Measurements from ENCODE around the gene GRM3.

Gene GRM3

GRCh38 chr7:86900886-86901285 is 257.2 kb downstream of the GRM3 start:
- no peak overlapping the region for H3K4ac ChIP-seq (ENCODE audit: low read depth in 1 of 2, low read length in 2 of 2)
- H3K9ac ChIP-seq (ENCODE audit: low read length): no peak overlapping the region

DNA sequence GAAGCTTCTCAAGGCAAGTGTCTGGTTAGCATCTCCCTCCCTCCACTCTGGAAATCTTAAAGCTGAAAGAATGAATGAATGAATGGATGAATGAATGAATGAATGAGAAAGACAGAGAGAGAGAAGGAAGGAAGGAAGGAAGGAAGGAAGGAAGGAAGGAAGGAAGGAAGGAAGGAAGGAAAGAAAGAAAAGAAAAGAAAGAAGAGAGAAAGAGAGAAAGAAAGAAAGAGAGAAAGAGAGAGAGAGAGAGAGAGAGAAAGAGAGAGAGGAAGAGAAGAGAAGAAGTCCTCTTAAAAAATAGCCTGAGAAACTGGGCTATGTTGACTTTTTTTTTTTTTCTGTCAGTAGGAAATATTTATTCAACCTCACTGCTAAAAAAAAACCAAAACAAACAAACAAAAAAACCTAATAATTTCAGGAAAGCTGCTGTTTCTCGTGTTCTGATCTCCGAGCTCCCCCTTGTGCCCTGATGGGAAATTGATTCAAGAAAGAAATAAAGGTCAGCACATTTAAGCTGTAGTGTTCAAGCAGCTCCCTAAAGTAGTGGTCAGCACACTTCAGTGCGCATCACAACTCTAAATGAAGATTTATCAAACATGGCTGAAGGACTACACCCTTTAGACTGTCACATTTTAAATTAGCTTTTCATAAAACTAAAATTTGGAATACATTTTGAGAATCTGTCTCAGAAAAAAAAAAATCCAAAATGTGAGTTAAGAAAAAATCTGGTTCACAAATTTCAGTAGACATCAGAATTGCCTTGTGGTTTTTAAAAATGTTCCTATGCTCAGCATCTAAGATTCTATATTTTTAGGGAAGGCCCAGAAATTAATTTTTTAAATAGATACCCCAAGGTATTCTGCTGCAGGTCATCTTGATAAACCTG is 261.5 kb downstream of the GRM3 start:
- peaks cover 0 to 24% of the 10 kb centered on the region in 2 experiments for H3K36me3 ChIP-seq (ENCODE audit: control insufficient read depth in 1 of 2, insufficient read depth in 2 of 2, low read depth in 1 of 2, low read length in 2 of 2)

More at GRCh38 chr7:86900886-86901285, 257.2 kb downstream of the GRM3 start:
- no peak for DNase-seq
- Histone ChIP-seq H2BK15ac (ENCODE audit: low read depth, poor library complexity, severe bottlenecking) (no peak overlapping the region), H4K91ac (ENCODE audit: low read length) (no peak overlapping the region), H3K14ac (ENCODE audit: low read length in 2 of 2) (no peak overlapping the region), H3K36me3 (ENCODE audit: control insufficient read depth in 1 of 2, insufficient read depth in 2 of 2, low read depth in 1 of 2, low read length in 2 of 2) (peaks cover 0 to 26% of the 10 kb centered on the region in 2 experiments), H3K4me3 (ENCODE audit: insufficient read depth in 1 of 2, low read depth in 1 of 2, low read length in 2 of 2) (no peak overlapping the region), H2AFZ (ENCODE audit: low read depth, low read length) (no peak overlapping the region), H3K18ac (ENCODE audit: low read depth in 1 of 2, low read length in 2 of 2) (no peak overlapping the region), H4K8ac (ENCODE audit: low read length) (no peak overlapping the region), H3K4me2 (ENCODE audit: low read length, poor library complexity, severe bottlenecking) (no peak overlapping the region), H3K23ac (ENCODE audit: low read length in 2 of 2) (no peak overlapping the region), H3K9me3 (ENCODE audit: control insufficient read depth, low read length) (no peaks in the 10 kb centered on the region), H3K79me1 (replicated peaks; ENCODE audit: low read length, poor library complexity, severe bottlenecking) (no peaks in the 10 kb centered on the region), H2BK12ac (ENCODE audit: low read length in 2 of 2) (no peak overlapping the region), H2BK5ac (ENCODE audit: low read depth, low read length, poor library complexity, severe bottlenecking) (no peak overlapping the region), H2BK120ac (ENCODE audit: low read depth, low read length) (no peak overlapping the region), H2AK5ac (ENCODE audit: low read length, severe bottlenecking) (no peak overlapping the region), H3K27ac (ENCODE audit: low read length, poor library complexity, severe bottlenecking) (no peak overlapping the region), H3K27me3 (ENCODE audit: control insufficient read depth in 1 of 2, insufficient read depth in 1 of 2, low read length in 2 of 2) (no peaks in the 10 kb centered on the region), H3K4me1 (ENCODE audit: control insufficient read depth, insufficient read depth, low read depth, low read length) (no peaks in the 10 kb centered on the region)

GRCh38 chr7:86908948-86909347 is 265.2 kb downstream of the GRM3 start:
- H3K18ac ChIP-seq (ENCODE audit: low read depth in 1 of 2, low read length in 2 of 2): no peak overlapping the region
- no peaks in the 10 kb centered on the region for H3K27me3 ChIP-seq (ENCODE audit: control insufficient read depth in 1 of 2, insufficient read depth in 1 of 2, low read length in 2 of 2)
- H3K9me3 ChIP-seq (ENCODE audit: control insufficient read depth, low read length): no peaks in the 10 kb centered on the region
- H4K91ac ChIP-seq (ENCODE audit: low read length): no peak overlapping the region
- H3K79me1 ChIP-seq (replicated peaks; ENCODE audit: low read length, poor library complexity, severe bottlenecking): no peaks in the 10 kb centered on the region
- no peak overlapping the region for H3K14ac ChIP-seq (ENCODE audit: low read length in 2 of 2)
- no peak overlapping the region for H3K27ac ChIP-seq (ENCODE audit: low read length, poor library complexity, severe bottlenecking)
- H3K4ac ChIP-seq (ENCODE audit: low read depth in 1 of 2, low read length in 2 of 2): no peak overlapping the region
- no peak overlapping the region for H4K8ac ChIP-seq (ENCODE audit: low read length)
- H3K36me3 ChIP-seq (ENCODE audit: control insufficient read depth in 1 of 2, insufficient read depth in 2 of 2, low read depth in 1 of 2, low read length in 2 of 2): peaks cover 0 to 45% of the 10 kb centered on the region in 2 experiments
- 40% methylated on average over 1 of the region's 1 CpG for WGBS
- H3K23ac ChIP-seq (ENCODE audit: low read length in 2 of 2): no peak overlapping the region
- peak; percentile 13 for DNase-seq
- H2BK5ac ChIP-seq (ENCODE audit: low read depth, low read length, poor library complexity, severe bottlenecking): no peak overlapping the region
- H2BK120ac ChIP-seq (ENCODE audit: low read depth, low read length): no peak overlapping the region
- no peak overlapping the region for H3K4me3 ChIP-seq (ENCODE audit: insufficient read depth in 1 of 2, low read depth in 1 of 2, low read length in 2 of 2)
- H2AFZ ChIP-seq (ENCODE audit: low read depth, low read length): no peak overlapping the region
- H3K9ac ChIP-seq (ENCODE audit: low read length): no peak overlapping the region
- no peak overlapping the region for H2AK5ac ChIP-seq (ENCODE audit: low read length, severe bottlenecking)
- no peak overlapping the region for H2BK12ac ChIP-seq (ENCODE audit: low read length in 2 of 2)
- H3K4me1 ChIP-seq (ENCODE audit: control insufficient read depth, insufficient read depth, low read depth, low read length): no peaks in the 10 kb centered on the region
- H2BK15ac ChIP-seq (ENCODE audit: low read depth, poor library complexity, severe bottlenecking): no peak overlapping the region
- no peak overlapping the region for H3K4me2 ChIP-seq (ENCODE audit: low read length, poor library complexity, severe bottlenecking)

More for the DNA sequence above, 261.5 kb downstream of the GRM3 start:
- Histone ChIP-seq H3K27me3 (ENCODE audit: control insufficient read depth in 1 of 2, insufficient read depth in 1 of 2, low read length in 2 of 2) (no peaks in the 10 kb centered on the region), H3K27ac (ENCODE audit: low read length, poor library complexity, severe bottlenecking) (no peak overlapping the region), H3K79me1 (replicated peaks; ENCODE audit: low read length, poor library complexity, severe bottlenecking) (no peaks in the 10 kb centered on the region), H4K8ac (ENCODE audit: low read length) (no peak overlapping the region), H3K18ac (ENCODE audit: low read depth in 1 of 2, low read length in 2 of 2) (no peak overlapping the region), H3K4ac (ENCODE audit: low read depth in 1 of 2, low read length in 2 of 2) (no peak overlapping the region), H3K9ac (ENCODE audit: low read length) (no peak overlapping the region), H3K14ac (ENCODE audit: low read length in 2 of 2) (no peak overlapping the region), H3K4me3 (ENCODE audit: insufficient read depth in 1 of 2, low read depth in 1 of 2, low read length in 2 of 2) (no peak overlapping the region), H3K4me1 (ENCODE audit: control insufficient read depth, insufficient read depth, low read depth, low read length) (no peaks in the 10 kb centered on the region), H2BK120ac (ENCODE audit: low read depth, low read length) (no peak overlapping the region), H3K23ac (ENCODE audit: low read length in 2 of 2) (no peak overlapping the region), H2BK12ac (ENCODE audit: low read length in 2 of 2) (no peak overlapping the region), H2AK5ac (ENCODE audit: low read length, severe bottlenecking) (no peak overlapping the region), H2BK5ac (ENCODE audit: low read depth, low read length, poor library complexity, severe bottlenecking) (no peak overlapping the region), H4K91ac (ENCODE audit: low read length) (no peak overlapping the region), H3K9me3 (ENCODE audit: control insufficient read depth, low read length) (no peaks in the 10 kb centered on the region), H3K4me2 (ENCODE audit: low read length, poor library complexity, severe bottlenecking) (no peak overlapping the region), H2AFZ (ENCODE audit: low read depth, low read length) (no peak overlapping the region), H2BK15ac (ENCODE audit: low read depth, poor library complexity, severe bottlenecking) (no peak overlapping the region)
- DNase-seq: peak; percentile 46
- 12% methylated on average over 2 of the region's 3 CpGs for WGBS

DNA sequence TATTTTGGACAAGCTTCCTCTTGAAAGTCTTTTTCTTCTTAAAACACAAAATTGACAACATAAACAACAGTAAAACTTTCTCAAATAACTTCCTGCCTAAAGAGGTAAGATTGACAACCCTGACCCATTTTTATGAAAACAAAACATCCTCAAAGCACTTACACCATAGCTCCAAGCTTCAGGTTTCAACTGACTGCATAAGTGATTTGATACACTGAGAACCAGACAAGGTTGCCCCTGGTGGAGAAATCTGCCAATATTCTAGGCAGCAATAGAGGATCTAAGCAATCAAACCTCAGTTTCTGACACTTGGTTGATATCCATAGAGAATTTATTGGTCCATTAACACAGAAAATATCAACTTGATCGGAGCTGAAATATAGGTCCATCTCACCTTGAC is 267.9 kb downstream of the GRM3 start:
- H3K36me3 ChIP-seq (ENCODE audit: control insufficient read depth in 1 of 2, insufficient read depth in 2 of 2, low read depth in 1 of 2, low read length in 2 of 2): peaks cover 0 to 37% of the 10 kb centered on the region in 2 experiments
- H3K4ac ChIP-seq (ENCODE audit: low read depth in 1 of 2, low read length in 2 of 2): no peak overlapping the region
- H3K18ac ChIP-seq (ENCODE audit: low read depth in 1 of 2, low read length in 2 of 2): no peak overlapping the region
- H2BK5ac ChIP-seq (ENCODE audit: low read depth, low read length, poor library complexity, severe bottlenecking): no peak overlapping the region
- no peak overlapping the region for H3K4me3 ChIP-seq (ENCODE audit: insufficient read depth in 1 of 2, low read depth in 1 of 2, low read length in 2 of 2)
- H3K4me2 ChIP-seq (ENCODE audit: low read length, poor library complexity, severe bottlenecking): no peak overlapping the region
- no peaks in the 10 kb centered on the region for H3K4me1 ChIP-seq (ENCODE audit: control insufficient read depth, insufficient read depth, low read depth, low read length)
- no peak overlapping the region for H2BK15ac ChIP-seq (ENCODE audit: low read depth, poor library complexity, severe bottlenecking)
- no peak overlapping the region for H4K8ac ChIP-seq (ENCODE audit: low read length)
- no peak overlapping the region for H3K14ac ChIP-seq (ENCODE audit: low read length in 2 of 2)
- no peak overlapping the region for H3K23ac ChIP-seq (ENCODE audit: low read length in 2 of 2)
- H2BK12ac ChIP-seq (ENCODE audit: low read length in 2 of 2): no peak overlapping the region
- no peaks in the 10 kb centered on the region for H3K27me3 ChIP-seq (ENCODE audit: control insufficient read depth in 1 of 2, insufficient read depth in 1 of 2, low read length in 2 of 2)
- WGBS: no CpG with 5 or more reads among the region's 1 CpG
- H3K9me3 ChIP-seq (ENCODE audit: control insufficient read depth, low read length): no peaks in the 10 kb centered on the region
- H2AFZ ChIP-seq (ENCODE audit: low read depth, low read length): no peak overlapping the region
- no peak overlapping the region for H2AK5ac ChIP-seq (ENCODE audit: low read length, severe bottlenecking)
- no peak overlapping the region for H2BK120ac ChIP-seq (ENCODE audit: low read depth, low read length)
- H4K91ac ChIP-seq (ENCODE audit: low read length): no peak overlapping the region
- H3K9ac ChIP-seq (ENCODE audit: low read length): no peak overlapping the region
- no peak overlapping the region for H3K27ac ChIP-seq (ENCODE audit: low read length, poor library complexity, severe bottlenecking)
- no peak for DNase-seq
- no peaks in the 10 kb centered on the region for H3K79me1 ChIP-seq (replicated peaks; ENCODE audit: low read length, poor library complexity, severe bottlenecking)

Data from mesenchymal stem cell (in vitro differentiated cells and primary cell).